K562 (cell line): ENCODE results near the gene SMOC2. TPM values are rescaled to one million over a fixed set of nuclear protein-coding genes. Genes with fewer than 3 reads are reported as not detected.

Experiments
- ATAC-seq: fragments of 200-7000 bp; cut with Tn5 transposase; 3 replicates; pipeline ENCODE4 v1.9.1; 2020; ENCODE audit warnings: moderate library complexity
- BruUV-seq: library from RNA; stranded (reverse); fragments of 400-500 nt; replicated peaks from 2 replicates; lab custom pipeline; 2021; lab: Mats Ljungman, UMichigan
- CTCF ChIA-PET: fragments of 300-600 bp; formaldehyde crosslinking; extraction: SDS; loops from one replicate; lab custom pipeline; 2021; ENCODE audit warnings: low intra/inter-chr PET ratio; lab: Yijun Ruan, JAX
- POLR2A ChIA-PET: fragments of 300-600, 350-650 bp; sonication (Branson Sonifier 250); formaldehyde crosslinking; extraction: SDS; loops from one replicate; lab custom pipeline; 2021; ENCODE audit warnings: antibody characterized with exemption, inconsistent platforms; lab: Yijun Ruan, JAX
- DNase-seq, 4 experiments: peaks; one replicate each; pipeline versions ENCODE4 v3.0.0 to v3.0.0-alpha.2; 2011 to 2018; ENCODE audit warnings: low spot score in 3 of 4, mixed read lengths in 3 of 4; ENCODE audit errors: extremely low read depth in 1 of 4
- FAIRE-seq: peaks from 2 replicates; lab custom pipeline; 2011; peaks lifted over from hg19 to GRCh38; lab: Jason Lieb, UNC
- H2AFZ ChIP-seq: 2 replicates; pipeline ENCODE4 v1.6.0; 2011; ENCODE audit warnings: low read depth, low read length, control low read depth, inconsistent platforms
- H3K27ac ChIP-seq: fragments of 200-600 bp; 3 replicates; pipeline ENCODE4 v1.8.0; 2011; ENCODE audit warnings: low read depth, mild to moderate bottlenecking, control low read depth, inconsistent platforms, low read length, moderate library complexity, mixed read lengths; ENCODE audit errors: extremely low read depth
- H3K27me3 ChIP-seq, 2 experiments: fragments of 300-600 bp in 1 of 2; 2 replicates in 1 of 2; 3 replicates in 1 of 2; pipeline versions ENCODE4 v1.6.0 to v1.8.0; 2011; ENCODE audit warnings: inconsistent platforms in 2 of 2, low read length in 2 of 2, mild to moderate bottlenecking in 1 of 2, mixed read lengths in 1 of 2, moderate library complexity in 1 of 2; ENCODE audit not compliant: control insufficient read depth in 2 of 2, insufficient read depth in 2 of 2
- H3K36me3 ChIP-seq: fragments of 300-600 bp; 3 replicates; pipeline ENCODE4 v1.8.0; 2011; ENCODE audit warnings: mild to moderate bottlenecking, low read length, inconsistent platforms; ENCODE audit not compliant: control insufficient read depth, insufficient read depth
- H3K4me1 ChIP-seq, 2 experiments: fragments of 200-600 bp in 1 of 2; replicated peaks in 1 of 2; 2 replicates in 1 of 2; 3 replicates in 1 of 2; pipeline versions ENCODE4 v1.5.1 to v1.8.0; 2011; ENCODE audit warnings: inconsistent platforms in 2 of 2, low read length in 2 of 2, mild to moderate bottlenecking in 1 of 2, mixed read lengths in 1 of 2, moderate library complexity in 1 of 2; ENCODE audit not compliant: control insufficient read depth in 2 of 2, insufficient read depth in 2 of 2
- H3K4me2 ChIP-seq: 2 replicates; pipeline ENCODE4 v1.6.1; 2011; ENCODE audit warnings: low read length, control low read depth, inconsistent platforms, mixed read lengths; ENCODE audit not compliant: insufficient read depth
- H3K4me3 ChIP-seq: fragments of 200-600 bp; sonication (generic), shearing (Covaris generic); 2 replicates; pipeline ENCODE4 v1.5.1; 2016; ENCODE audit warnings: control low read depth, inconsistent platforms
- H3K79me2 ChIP-seq: fragments of 200-600 bp; 3 replicates; pipeline ENCODE4 v1.8.0; 2011; ENCODE audit warnings: low read length, inconsistent platforms; ENCODE audit not compliant: control insufficient read depth, insufficient read depth
- H3K9ac ChIP-seq, 2 experiments: 2 replicates each; pipeline versions ENCODE4 v1.6.0 to v1.6.1; 2011; ENCODE audit warnings: low read depth in 2 of 2, low read length in 2 of 2, control low read depth in 1 of 2, inconsistent platforms in 1 of 2, mild to moderate bottlenecking in 1 of 2, mixed read lengths in 1 of 2; ENCODE audit not compliant: insufficient read depth in 1 of 2
- H3K9me1 ChIP-seq: one replicate; pipeline ENCODE4 v1.6.0; 2011; ENCODE audit warnings: inconsistent platforms, mild to moderate bottlenecking, low read length, moderate library complexity; ENCODE audit not compliant: control insufficient read depth, insufficient read depth
- H3K9me3 ChIP-seq: replicated peaks from 2 replicates; pipeline ENCODE4 v1.5.1; 2011; ENCODE audit warnings: low read depth, low read length, inconsistent platforms; ENCODE audit not compliant: control insufficient read depth, insufficient read depth
- H4K20me1 ChIP-seq: replicated peaks from 2 replicates; pipeline ENCODE4 v1.6.1; 2011; ENCODE audit warnings: low read length, inconsistent platforms, mixed read lengths; ENCODE audit not compliant: control insufficient read depth, insufficient read depth
- HEY1 ChIP-seq: fragments of 250-450 bp; sonication (Bioruptor Pico); IDR thresholded peaks from 2 replicates; pipeline ENCODE4 v1.5.0; 2020; ENCODE audit warnings: mild to moderate bottlenecking, moderate library complexity, borderline replicate concordance
- HNRNPL ChIP-seq: fragments of 200-400 bp; formaldehyde crosslinking; IDR thresholded peaks from 2 replicates; pipeline ENCODE4 v1.6.1; 2017; ENCODE audit warnings: low read depth, mild to moderate bottlenecking, low read length
- MIER1 ChIP-seq: fragments of 450-650 bp; IDR thresholded peaks from 2 replicates; pipeline ENCODE4 v1.6.1; 2016; ENCODE audit warnings: antibody characterized with exemption, mild to moderate bottlenecking, low read depth
- MTA2 ChIP-seq: fragments of 450-650 bp; IDR thresholded peaks from 2 replicates; pipeline ENCODE4 v1.6.1; 2016; ENCODE audit warnings: low read depth
- POLR3A ChIP-seq: IDR thresholded peaks from 2 replicates; pipeline ENCODE4 v1.6.1; 2011; ENCODE audit warnings: borderline replicate concordance, mild to moderate bottlenecking, moderate library complexity; ENCODE audit not compliant: insufficient read length, insufficient read depth; ENCODE audit errors: extremely low read depth
- RBM34 ChIP-seq: fragments of 200-400 bp; formaldehyde crosslinking; IDR thresholded peaks from 2 replicates; pipeline ENCODE4 v1.6.1; 2018; ENCODE audit warnings: low read length, borderline replicate concordance; ENCODE audit not compliant: insufficient read depth
- ZNF444 ChIP-seq: fragments of 250-450 bp; sonication (Bioruptor Pico); IDR thresholded peaks from 2 replicates; pipeline ENCODE4 v1.4.0; 2020; ENCODE audit warnings: mild to moderate bottlenecking, moderate library complexity
- ZNF511 ChIP-seq: sonication (generic); formaldehyde crosslinking; IDR thresholded peaks from 2 replicates; pipeline ENCODE4 v1.8.0; 2022; ENCODE audit warnings: mild to moderate bottlenecking, missing genetic modification reagents
- ZNF592 ChIP-seq: fragments of 450-650 bp; IDR thresholded peaks from 2 replicates; pipeline ENCODE4 v1.6.1; 2017; ENCODE audit warnings: antibody characterized with exemption, mild to moderate bottlenecking
- WGBS: fragments of 100-300 bp; shearing (Covaris generic); methylation state at CpG from one replicate; pipeline ENCODE4 v1.1.6; 2016; ENCODE audit warnings: low coverage, mixed read lengths; ENCODE audit not compliant: insufficient coverage; ENCODE audit errors: missing lambda C conversion rate; 5-methylcytosine and 5-hydroxymethylcytosine counted together
- in situ Hi-C: fragments of 300-500 bp; cut with MboI; formaldehyde crosslinking; loops from 4 replicates; pipeline ENCODE4 v1.15.0; 2018; ENCODE audit warnings: inconsistent platforms, mixed read lengths
- intact Hi-C: fragments of 100-400 bp; cut with micrococcal nuclease; formaldehyde crosslinking; loops from 2 replicates; pipeline ENCODE4 v1.14.2; 2022
- polyA plus RNA-seq, 8 experiments: library from polyadenylated mRNA; depleted of rRNA in 4 of 8; stranded (reverse) in 5 of 8; unstranded in 3 of 8; fragments of >200 nt; fragmentation: Nextera tagmentation in 2 of 8; fragmentation: Illumina TruSeq in 1 of 8; extraction: Ambion mirVana in 2 of 8; extraction: Trizol in 1 of 8; gene quantifications; 2 replicates each; pipeline versions ENCODE4 v1.2.1 to v1.2.3, GENCODE V29; 2011 to 2014; ENCODE audit warnings: inconsistent platforms in 1 of 8, missing spikeins in 1 of 8
- total RNA-seq, 7 experiments: library from RNA; depleted of rRNA in 6 of 7; stranded (reverse); fragments of >200 nt in 6 of 7; fragmentation: Illumina TruSeq in 2 of 7; extraction: Trizol in 2 of 7; gene quantifications; 2 replicates each; pipeline versions ENCODE4 v1.2.1 to v1.2.3, GENCODE V29; 2011 to 2021; ENCODE audit warnings: low replicate concordance in 1 of 7
- TF ChIP-seq, protein P1 (sequence below), 2 experiments: fragments of 250-450 bp in 1 of 2; fragments of 450-650 bp in 1 of 2; sonication (Bioruptor Pico) in 1 of 2; IDR thresholded peaks; 2 replicates each; pipeline versions ENCODE4 v1.6.1 to v1.8.0; 2016 to 2021; ENCODE audit warnings: mild to moderate bottlenecking in 2 of 2, moderate library complexity in 2 of 2, missing compliant biosample characterization in 1 of 2, missing genetic modification characterization in 1 of 2

SMOC2 gene
- total and polyA plus RNA-seq, 9 of the 15 experiments (the other 6 are each of a cell fraction or from before 2014, with no cell fraction given) = 0.45 to 2.3 (median 1.1) TPM

DNA sequence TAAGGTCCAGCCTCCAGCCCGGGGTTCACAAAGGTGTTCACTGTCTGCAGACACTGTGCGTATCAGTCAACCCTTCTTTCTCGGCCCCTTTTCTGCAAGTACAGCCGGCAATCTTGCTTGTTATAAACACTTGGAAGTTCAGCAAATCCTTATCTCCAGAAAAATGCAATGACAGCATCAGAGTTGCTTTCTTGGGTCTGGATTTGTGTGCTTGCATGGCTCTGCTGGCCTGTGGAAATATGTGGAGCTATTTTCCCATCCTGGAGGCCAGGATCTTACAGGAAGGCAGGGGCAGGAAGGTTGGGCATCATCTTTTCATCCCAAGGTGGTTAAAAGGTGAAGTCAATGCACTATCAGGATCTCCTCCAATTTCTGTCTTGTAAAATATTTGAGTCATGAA lies 100.3 kb downstream of the SMOC2 start:
- ChIA-PET POLR2A (interaction anchor here (1.0 kb wide), 2 partner anchors 10 to 350 kb away, joined by 3 to 4 read pairs; no protein-coding TSS in a partner anchor), CTCF (no interaction called here)
- Histone ChIP-seq H3K4me3 (no peak overlapping the region), H3K9me3 (no peaks in the 10 kb centered on the region), H2AFZ (no peak overlapping the region), H3K36me3 (no peaks in the 10 kb centered on the region), H3K79me2 (no peaks in the 10 kb centered on the region), H3K27ac (no peak overlapping the region), H3K27me3 (peaks cover 5 to 44% of the 10 kb centered on the region in 2 experiments; a peak in 3 of 5 replicates), H3K9me1 (no peaks in the 10 kb centered on the region), H3K4me1 (peaks cover 0 to 7% of the 10 kb centered on the region in 2 experiments; a peak in 1 of 5 replicates), H3K9ac (no peak overlapping the region), H3K4me2 (no peak overlapping the region), H4K20me1 (peaks cover 7% of the 10 kb centered on the region; the same call in 1 of the 2 replicates)
- no peak for TF ChIP-seq HNRNPL
- TF ChIP-seq RBM34 = no peak
- no peak for TF ChIP-seq MTA2
- FAIRE-seq = no peak
- DNase-seq = no peak
- WGBS = 12% methylated on average over 4 of the region's 4 CpGs
- no peak for ATAC-seq
- intact Hi-C loops (no loop called here), in situ Hi-C loops (no loop called here)
- no TSS peak for BruUV-seq

DNA sequence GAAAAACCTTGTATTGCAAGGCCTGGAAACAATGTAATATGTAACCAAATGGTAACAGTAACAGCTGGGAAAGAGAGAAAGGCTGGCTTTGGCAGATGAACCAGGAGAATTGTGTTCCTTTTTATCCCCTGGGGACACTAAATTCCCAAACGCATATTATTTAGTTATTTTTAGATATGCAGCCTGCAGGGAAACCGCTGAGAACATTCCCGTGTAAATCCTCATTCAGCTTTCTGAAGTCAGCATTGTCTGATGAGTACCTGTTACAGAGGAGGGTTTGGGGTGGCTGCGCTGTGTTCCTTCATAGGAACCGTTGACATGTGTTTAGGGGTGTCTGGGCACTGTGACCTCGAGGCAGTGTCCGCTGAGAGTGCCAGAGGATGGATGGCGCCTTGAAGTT lies 101.3 kb downstream of the SMOC2 start:
- H3K9me3 ChIP-seq = no peaks in the 10 kb centered on the region
- peaks cover 5 to 44% of the 10 kb centered on the region in 2 experiments; a peak in 3 of 5 replicates for H3K27me3 ChIP-seq
- H3K9me1 ChIP-seq = no peaks in the 10 kb centered on the region
- H3K4me3 ChIP-seq = no peak overlapping the region
- peaks cover 0 to 7% of the 10 kb centered on the region in 2 experiments; a peak in 1 of 5 replicates for H3K4me1 ChIP-seq
- DNase-seq (no peak), FAIRE-seq (no peak), ATAC-seq (no peak)
- no peaks in the 10 kb centered on the region for H3K36me3 ChIP-seq
- WGBS = 21% methylated on average over 8 of the region's 8 CpGs
- H3K79me2 ChIP-seq = no peaks in the 10 kb centered on the region
- no peak overlapping the region for H2AFZ ChIP-seq
- ChIA-PET CTCF (no interaction called here), POLR2A (no interaction called here)
- H4K20me1 ChIP-seq = peaks cover 7% of the 10 kb centered on the region; the same call in 1 of the 2 replicates
- no peak overlapping the region for H3K4me2 ChIP-seq
- H3K9ac ChIP-seq = no peak overlapping the region
- no TSS peak for BruUV-seq
- no peak overlapping the region for H3K27ac ChIP-seq
- intact Hi-C loops = no loop called here
- in situ Hi-C loops = no loop called here
- TF ChIP-seq ZNF592 (no peak), ZNF511 (CRISPR knock-in tag) (no peak), HEY1 (no peak), MIER1 (no peak), ZNF444 (no peak), POLR3A (no peak)
- TF ChIP-seq, protein P1, sequence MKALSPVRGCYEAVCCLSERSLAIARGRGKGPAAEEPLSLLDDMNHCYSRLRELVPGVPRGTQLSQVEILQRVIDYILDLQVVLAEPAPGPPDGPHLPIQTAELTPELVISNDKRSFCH (CRISPR knock-in tag; IDR thresholded peaks at IDR 0.05) = no peak
- TF ChIP-seq, protein P1 (tag; IDR thresholded peaks at IDR 0.05) = no peak
